NOMO-1 treated with dmso at 0.1 percent for 144 hours (cell line): Measurements from ENCODE around the gene DAD1.
"Not testable (repeated sequence)": the region's sequence is repeated elsewhere in the genome, so short reads cannot be mapped to it uniquely, and the experiment has no call there.

Source experiments
- DNase-seq: peaks from one replicate; lab custom pipeline; 2025; ENCODE audit not compliant: unreplicated experiment; lab: John Stamatoyannopoulos, UW

The DAD1 gene

GRCh38 chr14:22553445-22553844, 35.6 kb downstream of the DAD1 start:
- no peak for DNase-seq

GRCh38 chr14:22552827-22553076, 36.3 kb downstream of the DAD1 start:
- no peak for DNase-seq

- no peak for DNase-seq
Measured at GRCh38 chr14:22552001-22552826, 36.8 kb downstream of the DAD1 start.

- no peak for DNase-seq
Measured at GRCh38 chr14:22551605-22551997, 37.4 kb downstream of the DAD1 start.

GRCh38 chr14:22549981-22550673, 38.9 kb downstream of the DAD1 start:
- no peak for DNase-seq

- no peak for DNase-seq
Measured at GRCh38 chr14:22549324-22549962, 39.6 kb downstream of the DAD1 start.

GRCh38 chr14:22547948-22548750, 40.9 kb downstream of the DAD1 start:
- DNase-seq = no peak

- no peak for DNase-seq
Measured at GRCh38 chr14:22547313-22547947, 41.6 kb downstream of the DAD1 start.

GRCh38 chr14:22546722-22547071, 42.3 kb downstream of the DAD1 start:
- no peak for DNase-seq

GRCh38 chr14:22545842-22546721, 42.9 kb downstream of the DAD1 start:
- no peak for DNase-seq

- no peak for DNase-seq
Measured at GRCh38 chr14:22544881-22545420, 44.1 kb downstream of the DAD1 start.

GRCh38 chr14:22544406-22544805, 44.6 kb downstream of the DAD1 start:
- no peak for DNase-seq

- DNase-seq = not testable (repeated sequence)
Measured at GRCh38 chr14:22543570-22544357, 45.3 kb downstream of the DAD1 start.

- DNase-seq = no peak
Measured at GRCh38 chr14:22542360-22542759, 46.7 kb downstream of the DAD1 start.

- no peak for DNase-seq
Measured at GRCh38 chr14:22541721-22542120, 47.3 kb downstream of the DAD1 start.

- no peak for DNase-seq
Measured at GRCh38 chr14:22540811-22541360, 48.1 kb downstream of the DAD1 start.

- no peak for DNase-seq
Measured at GRCh38 chr14:22540293-22540692, 48.7 kb downstream of the DAD1 start.

GRCh38 chr14:22539831-22540230, 49.2 kb downstream of the DAD1 start:
- no peak for DNase-seq
